ENCODE measurements around the gene CDHR2.

The CDHR2 gene

GRCh38 chr5:176530393-176530982 is 18.7 kb upstream of the CDHR2 start:
- no peak for DNase-seq

- DNase-seq: no peak
Observed at GRCh38 chr5:176530983-176531901, 17.9 kb upstream of the CDHR2 start.

- DNase-seq: no peak
Observed at GRCh38 chr5:176531902-176532493, 17.1 kb upstream of the CDHR2 start.

GRCh38 chr5:176532795-176533194 is 16.3 kb upstream of the CDHR2 start:
- DNase-seq: no peak

GRCh38 chr5:176533390-176533789 is 15.8 kb upstream of the CDHR2 start:
- peak; percentile 46 for DNase-seq

- peak; percentile 64 for DNase-seq
Observed at GRCh38 chr5:176533894-176534611, 15.1 kb upstream of the CDHR2 start.

- no peak for DNase-seq
Observed at GRCh38 chr5:176534640-176535039, 14.5 kb upstream of the CDHR2 start.

GRCh38 chr5:176535101-176535663 is 14.0 kb upstream of the CDHR2 start:
- no peak for DNase-seq

GRCh38 chr5:176535664-176536131 is 13.4 kb upstream of the CDHR2 start:
- DNase-seq: peak; percentile 68

- DNase-seq: peak; percentile 95
Observed at GRCh38 chr5:176536132-176536901, 12.8 kb upstream of the CDHR2 start.

GRCh38 chr5:176536902-176537553 is 12.1 kb upstream of the CDHR2 start, which contains the start of gene RNF44:
Gene RNF44, minus strand, starts transcription at chr5:176537402. Its CDS starts 4,930 bp downstream, at chr5:176532472.
- DNase-seq: peak; percentile 99

GRCh38 chr5:176537554-176538229 is 11.4 kb upstream of the CDHR2 start:
- peak; percentile 100 for DNase-seq

GRCh38 chr5:176538230-176538988 is 10.7 kb upstream of the CDHR2 start:
- peak; percentile 63 for DNase-seq

GRCh38 chr5:176538989-176539384 is 10.2 kb upstream of the CDHR2 start:
- no peak for DNase-seq

- no peak for DNase-seq
Observed at GRCh38 chr5:176540476-176540899, 8.7 kb upstream of the CDHR2 start.

- DNase-seq: no peak
Observed at GRCh38 chr5:176540956-176541337, 8.2 kb upstream of the CDHR2 start.

- DNase-seq: peak; percentile 89
Observed at GRCh38 chr5:176541338-176542134, 7.6 kb upstream of the CDHR2 start.

GRCh38 chr5:176542135-176542595 is 7.0 kb upstream of the CDHR2 start:
- no peak for DNase-seq

Data from NCI-H69 (cell line).